DOHH2 (cell line): ENCODE results near the gene SIGMAR1.

Source experiments
- H3F3A ChIP-seq: fragments of 200-600 bp; sonication (generic), shearing (Covaris generic); 2 replicates; pipeline ENCODE4 v1.6.0; 2016; ENCODE audit warnings: antibody characterized with exemption, mild to moderate bottlenecking; ENCODE audit not compliant: control insufficient read depth, insufficient read depth
- H3K27ac ChIP-seq: fragments of 200-600 bp; sonication (generic); 2 replicates; pipeline ENCODE4 v1.5.1; 2014; ENCODE audit warnings: low read depth, mild to moderate bottlenecking, low read length, moderate library complexity
- H3K27me3 ChIP-seq: fragments of 200-600 bp; sonication (generic); 2 replicates; pipeline ENCODE4 v1.6.1; 2014; ENCODE audit warnings: mild to moderate bottlenecking, low read length, mixed read lengths; ENCODE audit not compliant: control insufficient read depth
- H3K36me3 ChIP-seq: fragments of 200-600 bp; sonication (generic); 2 replicates; pipeline ENCODE4 v1.6.1; 2014; ENCODE audit warnings: mild to moderate bottlenecking, low read length, moderate library complexity, mixed read lengths; ENCODE audit not compliant: control insufficient read depth
- H3K4me1 ChIP-seq: fragments of 200-600 bp; sonication (generic); 2 replicates; pipeline ENCODE4 v1.6.1; 2014; ENCODE audit warnings: mild to moderate bottlenecking, low read length, mixed read lengths; ENCODE audit not compliant: control insufficient read depth
- H3K4me2 ChIP-seq: fragments of 200-600 bp; sonication (generic); 2 replicates; pipeline ENCODE4 v1.6.0; 2014; ENCODE audit warnings: mild to moderate bottlenecking, low read length, moderate library complexity
- H3K4me3 ChIP-seq: fragments of 200-600 bp; sonication (generic); 2 replicates; pipeline ENCODE4 v1.5.1; 2014; ENCODE audit warnings: mild to moderate bottlenecking, low read length, mixed read lengths
- H3K79me2 ChIP-seq: fragments of 200-600 bp; sonication (generic); 2 replicates; pipeline ENCODE4 v1.6.1; 2014; ENCODE audit warnings: mild to moderate bottlenecking, low read length, mixed read lengths; ENCODE audit not compliant: control insufficient read depth
- H3K9me2 ChIP-seq: fragments of 200-600 bp; sonication (generic); replicated peaks from 2 replicates; pipeline ENCODE4 v1.6.1; 2014; ENCODE audit warnings: mild to moderate bottlenecking, low read length, mixed read lengths; ENCODE audit not compliant: control insufficient read depth
- H3K9me3 ChIP-seq: fragments of 200-600 bp; sonication (generic); 2 replicates; pipeline ENCODE4 v1.6.1; 2014; ENCODE audit warnings: antibody characterized with exemption, low read length, mixed read lengths; ENCODE audit not compliant: control insufficient read depth, insufficient read depth
- H4K20me1 ChIP-seq: fragments of 200-600 bp; sonication (generic); 2 replicates; pipeline ENCODE4 v1.6.0; 2014; ENCODE audit warnings: low read depth, mild to moderate bottlenecking, antibody characterized with exemption, low read length, moderate library complexity; ENCODE audit not compliant: control insufficient read depth, insufficient read depth
- EZH2phosphoT487 ChIP-seq: fragments of 200-600 bp; sonication (generic); IDR thresholded peaks from 2 replicates; pipeline ENCODE4 v1.6.1; 2017; ENCODE audit warnings: borderline replicate concordance, mild to moderate bottlenecking, antibody characterized with exemption, low read length, moderate library complexity, mixed read lengths
- TF ChIP-seq, protein P1 (sequence below): fragments of 200-600 bp; sonication (generic); IDR thresholded peaks from one replicate; pipeline ENCODE4 v1.5.1; 2014; ENCODE audit warnings: antibody characterized with exemption, mild to moderate bottlenecking, low read depth, low read length; ENCODE audit not compliant: poor library complexity, severe bottlenecking

SIGMAR1 gene

DNA sequence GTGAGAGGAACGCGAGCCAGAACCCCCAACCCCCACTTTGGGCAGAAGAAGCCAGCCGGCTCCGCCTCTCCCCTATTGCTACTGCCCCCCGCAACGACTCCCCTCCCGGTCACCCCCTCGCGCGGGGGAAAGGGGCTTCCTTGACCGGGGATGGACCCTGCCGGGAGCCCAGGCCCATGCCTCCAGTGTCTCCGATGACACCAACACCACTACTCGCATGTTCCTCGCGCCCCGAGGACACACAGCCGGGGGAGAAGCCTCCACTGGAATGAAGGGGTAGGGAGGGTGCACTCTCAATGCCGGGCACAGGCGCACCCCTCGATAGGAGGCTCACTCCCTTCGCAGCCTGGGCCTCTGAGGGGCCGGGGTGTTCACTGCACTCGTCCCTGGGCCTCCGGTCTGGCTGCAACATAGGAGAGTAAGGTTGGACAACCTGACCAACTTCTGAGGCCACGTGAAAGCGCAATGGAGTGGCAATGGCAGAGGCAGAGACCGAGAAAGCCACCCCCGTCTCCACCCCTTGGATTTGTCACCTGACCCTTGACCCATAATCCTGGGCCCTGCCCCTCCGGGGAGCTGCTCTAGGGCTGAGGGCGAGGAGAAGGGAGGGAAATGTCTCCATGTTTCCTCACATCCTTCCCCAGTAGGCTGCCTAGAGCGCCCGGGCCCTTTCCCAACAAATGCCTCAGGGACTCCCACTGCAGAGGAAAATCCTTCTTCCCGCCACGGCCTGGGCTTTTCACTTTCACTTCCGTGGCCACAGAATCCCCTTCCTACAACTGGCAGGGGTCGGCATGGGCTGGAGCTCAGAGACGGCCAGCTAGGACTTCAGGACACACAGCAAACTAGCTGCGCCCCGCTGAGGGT, 47.0 kb downstream of the SIGMAR1 start:
- no peaks in the 10 kb centered on the region for H3F3A ChIP-seq
- H3K9me3 ChIP-seq = no peaks in the 10 kb centered on the region
- no peaks in the 10 kb centered on the region for H3K9me2 ChIP-seq
- no peak overlapping the region for H3K27ac ChIP-seq
- H3K36me3 ChIP-seq = no peaks in the 10 kb centered on the region
- H3K4me2 ChIP-seq = peak overlapping the region; percentile 41; the same call in 1 of the 2 replicates
- TF ChIP-seq, protein P1, sequence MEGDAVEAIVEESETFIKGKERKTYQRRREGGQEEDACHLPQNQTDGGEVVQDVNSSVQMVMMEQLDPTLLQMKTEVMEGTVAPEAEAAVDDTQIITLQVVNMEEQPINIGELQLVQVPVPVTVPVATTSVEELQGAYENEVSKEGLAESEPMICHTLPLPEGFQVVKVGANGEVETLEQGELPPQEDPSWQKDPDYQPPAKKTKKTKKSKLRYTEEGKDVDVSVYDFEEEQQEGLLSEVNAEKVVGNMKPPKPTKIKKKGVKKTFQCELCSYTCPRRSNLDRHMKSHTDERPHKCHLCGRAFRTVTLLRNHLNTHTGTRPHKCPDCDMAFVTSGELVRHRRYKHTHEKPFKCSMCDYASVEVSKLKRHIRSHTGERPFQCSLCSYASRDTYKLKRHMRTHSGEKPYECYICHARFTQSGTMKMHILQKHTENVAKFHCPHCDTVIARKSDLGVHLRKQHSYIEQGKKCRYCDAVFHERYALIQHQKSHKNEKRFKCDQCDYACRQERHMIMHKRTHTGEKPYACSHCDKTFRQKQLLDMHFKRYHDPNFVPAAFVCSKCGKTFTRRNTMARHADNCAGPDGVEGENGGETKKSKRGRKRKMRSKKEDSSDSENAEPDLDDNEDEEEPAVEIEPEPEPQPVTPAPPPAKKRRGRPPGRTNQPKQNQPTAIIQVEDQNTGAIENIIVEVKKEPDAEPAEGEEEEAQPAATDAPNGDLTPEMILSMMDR = no peak
- no peak for TF ChIP-seq EZH2phosphoT487
- peaks cover 57% of the 10 kb centered on the region for H3K27me3 ChIP-seq
- no peak overlapping the region for H3K4me3 ChIP-seq
- peaks cover 8% of the 10 kb centered on the region for H3K4me1 ChIP-seq
- no peaks in the 10 kb centered on the region for H4K20me1 ChIP-seq
- no peaks in the 10 kb centered on the region for H3K79me2 ChIP-seq

DNA sequence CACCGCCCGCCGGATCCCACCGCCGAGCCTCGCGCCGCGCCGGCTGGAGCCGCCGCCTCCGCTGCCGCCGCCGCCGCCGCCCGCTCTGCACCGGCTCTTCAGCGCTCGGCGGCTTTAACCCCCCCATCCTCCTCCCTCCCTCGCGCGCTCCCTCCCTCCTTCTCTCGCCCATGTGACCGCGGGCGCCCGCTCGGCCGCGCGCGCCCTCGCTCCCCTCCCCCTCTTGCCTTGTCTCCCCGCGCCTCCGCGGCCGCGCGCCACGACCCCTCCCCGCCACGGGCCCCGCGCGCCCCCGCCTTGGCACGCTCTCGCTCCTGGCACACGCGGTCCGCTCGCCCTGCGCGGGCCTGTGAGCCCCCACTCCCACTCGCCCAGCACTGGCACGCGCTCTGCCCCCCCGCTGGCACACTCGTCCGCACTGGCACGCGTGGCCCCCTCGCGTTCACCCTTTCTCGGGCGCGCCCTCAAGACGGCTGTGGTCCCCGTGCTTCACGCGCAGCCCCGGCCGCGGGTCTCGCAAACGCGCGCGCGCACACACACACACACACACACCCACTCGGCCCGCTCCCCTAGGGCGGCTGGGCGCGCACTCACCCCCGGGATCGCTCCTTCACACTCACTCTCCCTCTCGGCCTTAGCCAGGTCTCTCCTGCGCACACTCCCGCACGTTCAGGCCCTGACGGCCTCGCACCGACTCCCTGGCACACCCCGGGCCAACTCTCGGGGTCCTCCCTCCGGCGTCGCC, 47.8 kb downstream of the SIGMAR1 start, which contains the start of gene CNTFR:
CNTFR (minus strand) TSS at position 89 of the 745 bp plus-strand sequence. CDS start 20,743 bp downstream, outside the sequence.
- no peaks in the 10 kb centered on the region for H3K79me2 ChIP-seq
- peaks cover 8% of the 10 kb centered on the region for H3K4me1 ChIP-seq
- no peak within 1 kb of the TSS for H3K4me2 ChIP-seq
- H3K27ac ChIP-seq = no peak within 1 kb of the TSS
- no peak for TF ChIP-seq EZH2phosphoT487
- TF ChIP-seq, protein P1 = no peak
- no peaks in the 10 kb centered on the region for H3F3A ChIP-seq
- no peaks in the 10 kb centered on the region for H3K9me2 ChIP-seq
- H3K9me3 ChIP-seq = no peaks in the 10 kb centered on the region
- H3K4me3 ChIP-seq = no peak within 1 kb of the TSS
- H4K20me1 ChIP-seq = no peaks in the 10 kb centered on the region
- H3K36me3 ChIP-seq = no peaks in the 10 kb centered on the region
- peaks cover 65% of the 10 kb centered on the region for H3K27me3 ChIP-seq

DNA sequence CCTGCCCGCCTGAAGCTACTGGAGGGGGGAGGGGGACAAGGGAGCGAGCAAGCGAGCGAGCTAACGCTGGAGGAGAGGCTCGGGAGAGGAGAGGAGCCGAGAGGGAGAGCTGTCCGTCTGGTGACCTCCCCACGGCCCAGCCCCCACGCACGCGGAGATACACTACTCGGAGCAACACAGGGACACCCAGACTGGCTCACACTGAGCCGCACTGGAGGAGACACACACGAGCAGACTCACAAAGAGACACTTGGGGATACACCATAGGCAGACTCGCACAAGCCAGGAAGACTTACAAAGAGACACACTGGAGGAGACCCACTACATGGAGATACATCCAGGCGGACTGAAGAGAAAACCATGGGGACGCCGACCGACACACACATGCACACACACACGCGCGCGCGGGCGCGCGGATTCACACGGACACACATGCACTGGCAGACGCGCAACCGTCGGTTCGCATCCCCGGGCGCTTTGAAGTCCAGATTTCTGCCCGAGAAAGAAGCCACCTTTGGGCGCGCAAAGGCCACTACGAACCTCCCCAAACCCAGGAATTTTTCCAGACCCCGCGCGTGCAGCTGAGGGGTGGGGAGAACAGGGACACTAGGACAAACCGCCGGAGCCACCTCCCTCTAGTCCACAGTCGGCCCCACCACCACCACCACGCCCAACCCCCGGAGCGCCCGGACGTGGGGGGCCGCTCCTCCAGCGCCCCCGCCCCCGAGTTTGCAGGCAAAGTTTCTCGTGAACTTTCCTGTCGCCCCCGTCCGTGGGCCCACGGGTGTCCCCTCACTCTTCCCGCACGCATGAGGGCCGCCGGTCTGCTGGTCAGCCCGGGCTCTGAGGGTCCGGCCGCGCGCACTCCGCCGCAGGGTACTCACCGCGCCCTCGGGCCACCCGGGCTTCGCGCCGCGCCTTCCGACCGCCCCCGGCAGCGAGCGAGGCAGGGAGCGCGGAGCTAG, 48.6 kb downstream of the SIGMAR1 start:
- Histone ChIP-seq H3K4me2 (no peak overlapping the region), H3K4me3 (no peak overlapping the region), H3F3A (no peaks in the 10 kb centered on the region), H3K9me2 (no peaks in the 10 kb centered on the region), H3K27ac (no peak overlapping the region), H3K79me2 (no peaks in the 10 kb centered on the region), H3K9me3 (no peaks in the 10 kb centered on the region), H3K36me3 (no peaks in the 10 kb centered on the region), H4K20me1 (no peaks in the 10 kb centered on the region), H3K4me1 (peaks cover 8% of the 10 kb centered on the region), H3K27me3 (peaks cover 67% of the 10 kb centered on the region)
- no peak for TF ChIP-seq EZH2phosphoT487
- TF ChIP-seq, protein P1 = no peak
